Testis (tissue), 3 donors: ENCODE results near the gene ABCB6. TPM values are rescaled to one million over a fixed set of nuclear protein-coding genes. Genes with fewer than 3 reads are reported as not detected.
A peak's percentile ranks its signal among the peaks of the same experiment; 100 is the strongest.

Experiments used
- DNase-seq: peaks from one replicate; pipeline ENCODE4 v3.0.0-alpha.2; 2019
- H3K27ac ChIP-seq, 2 donors: fragments of 200-600 bp; sonication (generic); one replicate each; pipeline ENCODE4 v1.5.1; 2019
- H3K27me3 ChIP-seq: fragments of 200-600 bp; sonication (generic); one replicate; pipeline ENCODE4 v1.5.1; 2019
- H3K36me3 ChIP-seq: fragments of 200-600 bp; sonication (generic); one replicate; pipeline ENCODE4 v1.5.1; 2017; ENCODE audit warnings: low read depth; ENCODE audit errors: missing control alignments
- H3K4me1 ChIP-seq: fragments of 200-600 bp; sonication (generic); one replicate; pipeline ENCODE4 v1.5.1; 2019
- H3K4me3 ChIP-seq, 2 donors: fragments of 200-600 bp; sonication (generic); one replicate each; pipeline ENCODE4 v1.5.1; 2017 to 2019
- H3K9me3 ChIP-seq: fragments of 200-600 bp; sonication (generic); one replicate; pipeline ENCODE4 v1.5.1; 2017
- CTCF ChIP-seq, 3 experiments: fragments of 450-650 bp in 2 of 3; fragments of 200-600 bp in 1 of 3; sonication (generic) in 1 of 3; IDR thresholded peaks; one replicate each; pipeline ENCODE4 v1.5.1; 2016 to 2019; ENCODE audit warnings: antibody characterized with exemption in 3 of 3, mild to moderate bottlenecking in 2 of 3, moderate library complexity in 1 of 3
- POLR2A ChIP-seq: fragments of 450-650 bp; IDR thresholded peaks from one replicate; pipeline ENCODE4 v1.6.1; 2017; ENCODE audit warnings: antibody characterized with exemption, mild to moderate bottlenecking, moderate library complexity
- whole genome bisulfite sequencing, 2 donors: methylation state at CpG; one replicate each; pipeline ENCODE4 v1.1.5; 2018; 5-methylcytosine and 5-hydroxymethylcytosine counted together
- intact Hi-C: fragments of 100-400 bp; cut with DNase I; formaldehyde crosslinking; loops from one replicate; pipeline ENCODE4 v1.15.1; 2023; ENCODE audit warnings: low total_unique reads
- polyA plus RNA-seq: library from polyadenylated mRNA; stranded (reverse); fragments of 350-450 nt; fragmentation: Illumina TruSeq; extraction: RNeasy Lipid Tissue Mini Kit (QIAGEN cat#74804); gene quantifications from one replicate; pipeline ENCODE4 v1.2.3, GENCODE V29; 2014; ENCODE audit warnings: low read depth, low replicate concordance; ENCODE audit not compliant: insufficient read depth
- total RNA-seq, 2 donors: library from RNA; depleted of rRNA; stranded (reverse); fragments of >200 nt; gene quantifications; one replicate each; pipeline ENCODE4 v1.2.3, GENCODE V29; 2016

The ABCB6 gene
- total and polyA plus RNA-seq, 3 donors from 2014 or later = 43.8 to 94.8 (median 47.0) TPM

DNA sequence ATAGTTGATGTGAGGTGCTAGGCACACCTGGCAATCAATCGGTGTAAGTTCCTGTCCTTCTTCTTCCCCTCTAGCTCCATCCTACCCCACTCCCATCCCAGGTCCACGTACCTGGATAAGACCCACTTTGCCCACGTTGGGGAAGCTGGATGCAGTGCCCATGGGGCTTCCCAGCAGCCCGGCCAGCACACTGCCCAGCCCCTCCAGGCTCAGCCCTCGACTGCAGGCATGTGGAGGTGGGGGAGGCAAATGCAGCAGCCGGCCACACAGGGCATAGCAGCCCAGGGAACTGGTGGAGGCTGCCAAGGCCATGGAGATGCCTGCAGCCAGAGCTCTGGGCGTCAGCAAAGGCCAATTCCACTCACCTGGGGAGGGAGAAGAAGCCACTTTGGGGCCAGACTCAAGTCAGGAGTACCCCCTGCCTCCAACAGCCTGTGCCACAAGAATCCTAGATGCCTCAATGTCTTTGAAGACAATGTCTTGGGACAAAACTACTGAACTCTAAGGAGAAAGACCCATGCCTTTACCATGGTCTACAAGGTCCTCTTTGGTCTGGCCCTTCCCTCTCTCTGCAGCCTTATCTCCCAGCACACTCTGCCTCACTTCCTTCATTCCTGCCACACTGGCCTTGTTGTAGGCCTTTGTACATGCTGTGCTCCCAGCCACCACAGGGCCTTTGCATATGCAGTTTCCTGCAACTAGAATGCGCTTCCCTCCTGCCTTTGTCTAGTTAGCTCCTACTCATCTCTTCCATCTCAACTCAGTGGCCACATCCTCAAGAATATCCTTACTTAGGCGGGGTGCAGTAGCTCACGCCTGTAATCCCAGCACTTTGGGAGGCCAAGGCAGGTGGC is 53.5 kb downstream of the ABCB6 start:
- no peaks in the 10 kb centered on the region for H3K27me3 ChIP-seq
- no peaks in the 10 kb centered on the region for H3K9me3 ChIP-seq
- H3K4me3 ChIP-seq = no peak overlapping the region
- no peak for TF ChIP-seq POLR2A
- TF ChIP-seq CTCF (IDR thresholded peaks at IDR 0.05) = no peak
- H3K27ac ChIP-seq = no peak overlapping the region
- H3K36me3 ChIP-seq = no peaks in the 10 kb centered on the region
- 79 to 81% methylated on average over 9 to 10 of the region's 10 CpGs for WGBS, 2 donors
- intact Hi-C loops = no loop called here
- peaks cover 7% of the 10 kb centered on the region for H3K4me1 ChIP-seq
- DNase-seq = no peak

DNA sequence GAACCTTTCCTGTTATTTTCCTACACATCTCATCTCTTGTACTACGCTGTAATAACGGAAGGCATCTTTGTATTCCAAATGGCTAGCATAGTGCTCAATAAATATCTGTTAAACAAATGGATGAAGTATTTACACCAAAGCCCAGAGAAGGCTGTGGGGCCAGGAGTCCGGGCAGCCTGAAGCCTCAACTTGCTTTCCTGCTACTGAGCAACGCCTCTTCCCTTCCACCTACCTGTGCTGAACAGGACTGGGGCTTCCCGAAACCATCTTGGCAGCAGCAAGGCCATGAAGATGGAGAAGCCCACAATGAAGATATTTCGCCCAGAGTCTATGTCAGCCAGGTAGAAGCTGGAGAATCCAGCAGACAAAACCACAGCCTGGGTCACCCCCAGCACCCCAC is 55.6 kb downstream of the ABCB6 start:
- intact Hi-C loops = loop anchor here (5.0 kb wide), 1 partner anchor 129 kb away; no protein-coding TSS in a partner anchor
- no peak overlapping the region for H3K4me3 ChIP-seq
- no peak for TF ChIP-seq CTCF (IDR thresholded peaks at IDR 0.05)
- no peaks in the 10 kb centered on the region for H3K9me3 ChIP-seq
- no peak overlapping the region for H3K27ac ChIP-seq
- no peak for DNase-seq
- no peaks in the 10 kb centered on the region for H3K36me3 ChIP-seq
- H3K4me1 ChIP-seq = peaks cover 3% of the 10 kb centered on the region
- no peaks in the 10 kb centered on the region for H3K27me3 ChIP-seq
- WGBS, 2 donors = 91 to 93% methylated on average over 6 of the region's 6 CpGs

DNA sequence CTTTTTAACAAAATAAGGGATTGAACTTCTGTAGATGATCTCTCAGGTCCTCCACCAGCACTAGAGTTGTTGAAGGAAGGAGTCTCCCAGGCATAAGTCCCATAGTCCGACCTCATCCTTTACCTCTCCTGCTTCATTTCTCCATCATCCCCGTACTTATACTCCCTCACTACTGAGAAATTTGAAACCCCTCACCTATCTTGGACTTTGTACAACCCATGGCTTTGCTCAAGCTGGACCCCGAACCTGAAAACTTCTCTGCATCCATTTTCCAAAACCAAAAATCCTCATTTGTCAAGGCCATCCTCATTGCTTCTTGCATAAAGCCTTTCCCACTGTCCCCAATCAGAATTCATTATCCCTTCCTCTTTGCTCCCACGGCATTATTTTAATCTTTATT is 57.7 kb downstream of the ABCB6 start:
- Histone ChIP-seq H3K27ac (peak overlapping the region; percentile 93 to 96), H3K27me3 (no peaks in the 10 kb centered on the region), H3K36me3 (no peaks in the 10 kb centered on the region), H3K4me3 (peak overlapping the region; percentile 67 to 85), H3K9me3 (no peaks in the 10 kb centered on the region), H3K4me1 (no peaks in the 10 kb centered on the region)
- TF ChIP-seq POLR2A (no peak), CTCF (IDR thresholded peaks at IDR 0.05) (no peak)
- 56 to 67% methylated on average over 4 of the region's 4 CpGs for WGBS, 2 donors
- DNase-seq = no peak
- intact Hi-C loops = loop anchor here (5.0 kb wide), 1 partner anchor 131 kb away; no protein-coding TSS in a partner anchor

DNA sequence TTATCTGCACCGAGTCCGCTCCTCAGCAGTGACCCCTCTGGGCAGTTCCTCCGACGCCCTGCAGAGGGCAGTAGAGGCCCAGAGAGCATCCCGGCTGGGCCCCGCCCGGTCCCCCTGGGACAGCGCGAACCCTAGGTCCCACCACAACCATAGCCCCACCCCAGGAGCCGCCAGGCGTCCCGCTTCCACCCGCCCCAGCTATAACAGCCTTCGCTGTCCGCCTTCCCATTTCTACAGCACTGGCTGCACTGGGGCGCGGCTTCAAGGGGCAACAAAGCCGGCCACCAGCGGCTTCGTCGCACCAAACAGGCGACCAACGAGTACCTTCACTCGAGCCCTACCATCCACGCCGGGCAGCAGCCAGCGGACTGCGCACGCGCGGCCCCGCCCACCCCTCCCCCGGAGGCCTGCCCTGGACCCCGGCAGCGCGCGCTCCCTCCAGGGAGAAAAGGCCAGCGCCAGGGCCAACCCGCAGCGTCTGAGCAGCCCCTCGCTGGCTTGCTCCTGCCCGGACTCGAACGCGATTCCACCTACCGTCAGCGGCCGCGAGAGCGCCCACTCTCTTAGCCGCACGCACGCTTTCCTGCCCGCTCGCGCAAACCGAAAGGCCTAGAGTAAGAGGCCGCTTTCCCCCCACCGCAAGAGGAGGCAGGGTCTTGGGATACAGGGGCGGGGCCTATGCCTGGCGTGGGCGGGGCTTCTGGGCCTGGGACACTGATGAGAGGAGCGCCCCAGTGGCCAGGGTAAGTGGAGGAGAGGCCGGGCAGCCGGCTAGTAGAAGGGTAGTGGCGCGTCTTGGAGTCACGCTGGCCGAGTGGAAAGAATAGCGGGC is 58.4 kb downstream of the ABCB6 start, which contains the start of gene NHEJ1:
TSS of gene NHEJ1 (minus strand) at position 630 of the 832 bp plus-strand sequence. CDS start 2,453 bp downstream, outside the sequence.
- Histone ChIP-seq H3K27ac (peak within 1 kb of the TSS; percentile 93 to 96), H3K9me3 (no peaks in the 10 kb centered on the region), H3K36me3 (no peaks in the 10 kb centered on the region), H3K27me3 (no peaks in the 10 kb centered on the region), H3K4me3 (peak within 1 kb of the TSS; percentile 67 to 85), H3K4me1 (no peaks in the 10 kb centered on the region)
- DNase-seq = peak; percentile 98
- intact Hi-C loops = loop anchor here (5.0 kb wide), 1 partner anchor 132 kb away; no protein-coding TSS in a partner anchor
- 1 to 2% methylated on average over 18 to 53 of the region's 70 CpGs for WGBS, 2 donors
- peak; percentile 96 to 98 (median 97) for TF ChIP-seq CTCF (IDR thresholded peaks at IDR 0.05)
- TF ChIP-seq POLR2A = no peak

Other genes starting within 250 kb of the ABCB6 start
- gene FEV, start 233.8 kb downstream of the ABCB6 start, total RNA-seq = not detected
- gene FEV, start 233.8 kb downstream of the ABCB6 start, polyA plus RNA-seq = not detected
- gene CRYBA2, start 225.5 kb downstream of the ABCB6 start, total RNA-seq = 1 to 10 TPM in 1 of 2 donors, under 1 TPM in 1; 0.56 to 2.9 TPM
- 2.7 TPM for gene CRYBA2, start 225.5 kb downstream of the ABCB6 start, polyA plus RNA-seq
- 10 to 100 TPM; 15.5 to 23.7 TPM for gene CFAP65, start 177.4 kb downstream of the ABCB6 start, total RNA-seq
- 42.9 TPM for gene CFAP65, start 177.4 kb downstream of the ABCB6 start, polyA plus RNA-seq
- gene IHH, start 158.0 kb downstream of the ABCB6 start, total RNA-seq = under 1 TPM; 0.19 to 0.39 TPM
- 1.1 TPM for gene IHH, start 158.0 kb downstream of the ABCB6 start, polyA plus RNA-seq
- 10 to 100 TPM; 33.4 to 38.5 TPM for gene NHEJ1, start 58.1 kb downstream of the ABCB6 start, total RNA-seq
- 67.0 TPM for gene NHEJ1, start 58.1 kb downstream of the ABCB6 start, polyA plus RNA-seq
- under 1 TPM; 0.39 to 0.56 TPM for gene SLC23A3, start 48.9 kb downstream of the ABCB6 start, total RNA-seq
- 0.42 TPM for gene SLC23A3, start 48.9 kb downstream of the ABCB6 start, polyA plus RNA-seq
- 10 to 100 TPM; 38.3 to 60.5 TPM for gene CNPPD1, start 42.0 kb downstream of the ABCB6 start, total RNA-seq
- 68.0 TPM for gene CNPPD1, start 42.0 kb downstream of the ABCB6 start, polyA plus RNA-seq
- 100 to 1,000 TPM; 135 to 138 TPM for gene RETREG2, start 40.7 kb downstream of the ABCB6 start, total RNA-seq
- 441 TPM for gene RETREG2, start 40.7 kb downstream of the ABCB6 start, polyA plus RNA-seq
- 10 to 100 TPM; 34.3 to 41.3 TPM for gene ZFAND2B, start 12.2 kb downstream of the ABCB6 start, total RNA-seq
- 27.0 TPM for gene ZFAND2B, start 12.2 kb downstream of the ABCB6 start, polyA plus RNA-seq
- gene ATG9A, start 10.7 kb upstream of the ABCB6 start, total RNA-seq = 100 to 1,000 TPM; 115 to 125 TPM
- 207 TPM for gene ATG9A, start 10.7 kb upstream of the ABCB6 start, polyA plus RNA-seq
- 10 to 100 TPM; 50.9 to 56.4 TPM for gene ANKZF1, start 10.8 kb upstream of the ABCB6 start, total RNA-seq
- 27.9 TPM for gene ANKZF1, start 10.8 kb upstream of the ABCB6 start, polyA plus RNA-seq
- 100 to 1,000 TPM in 1 of 2 donors, 10 to 100 TPM in 1; 70.9 to 109 TPM for gene GLB1L, start 26.5 kb upstream of the ABCB6 start, total RNA-seq
- 224 TPM for gene GLB1L, start 26.5 kb upstream of the ABCB6 start, polyA plus RNA-seq
- gene STK16, start 26.5 kb upstream of the ABCB6 start, total RNA-seq = 10 to 100 TPM; 29.1 to 32.6 TPM
- 63.0 TPM for gene STK16, start 26.5 kb upstream of the ABCB6 start, polyA plus RNA-seq
- gene TUBA4B, start 34.3 kb upstream of the ABCB6 start, total RNA-seq = under 1 TPM in 1 of 2 donors, not detected in 1; 0.25 TPM
- 1.6 TPM for gene TUBA4B, start 34.3 kb upstream of the ABCB6 start, polyA plus RNA-seq
- 10 to 100 TPM; 27.0 to 47.6 TPM for gene TUBA4A, start 35.0 kb upstream of the ABCB6 start, total RNA-seq
- gene TUBA4A, start 35.0 kb upstream of the ABCB6 start, polyA plus RNA-seq = 90.0 TPM
- 100 to 1,000 TPM; 139 to 149 TPM for gene DNAJB2, start 60.4 kb upstream of the ABCB6 start, total RNA-seq
- 152 TPM for gene DNAJB2, start 60.4 kb upstream of the ABCB6 start, polyA plus RNA-seq
- gene PTPRN, start 90.4 kb upstream of the ABCB6 start, total RNA-seq = 1 to 10 TPM; 3.5 to 6.0 TPM
- gene PTPRN, start 90.4 kb upstream of the ABCB6 start, polyA plus RNA-seq = 1.7 TPM
- gene RESP18, start 113.8 kb upstream of the ABCB6 start, total RNA-seq = under 1 TPM in 1 of 2 donors, not detected in 1; 0.71 TPM
- 1.4 TPM for gene RESP18, start 113.8 kb upstream of the ABCB6 start, polyA plus RNA-seq
- 10 to 100 TPM; 84.8 to 90.2 TPM for gene DNPEP, start 169.0 kb upstream of the ABCB6 start, total RNA-seq
- gene DNPEP, start 169.0 kb upstream of the ABCB6 start, polyA plus RNA-seq = 145 TPM
- 10 to 100 TPM; 17.6 to 33.3 TPM for gene DES, start 199.4 kb upstream of the ABCB6 start, total RNA-seq
- gene DES, start 199.4 kb upstream of the ABCB6 start, polyA plus RNA-seq = 199 TPM
- 10 to 100 TPM; 23.0 to 24.3 TPM for gene SPEG, start 215.9 kb upstream of the ABCB6 start, total RNA-seq
- gene SPEG, start 215.9 kb upstream of the ABCB6 start, polyA plus RNA-seq = 16.0 TPM